Smooth muscle cell (in vitro differentiated cells): Measurements from ENCODE around the gene NCAM1. TPM values are rescaled to one million over a fixed set of nuclear protein-coding genes. Genes with fewer than 3 reads are reported as not detected.

Experiments used
- DNase-seq: peaks from one replicate; lab custom pipeline; 2025; ENCODE audit not compliant: unreplicated experiment; lab: John Stamatoyannopoulos, UW
- H2AFZ ChIP-seq: fragments of 200-600 bp; sonication (generic); 2 replicates; pipeline ENCODE4 v1.6.0; 2016; ENCODE audit warnings: antibody characterized with exemption, low read depth, mild to moderate bottlenecking
- H3F3A ChIP-seq: fragments of 200-600 bp; sonication (generic); 2 replicates; pipeline ENCODE4 v1.6.0; 2017; ENCODE audit warnings: antibody characterized with exemption, low read depth
- H3K27ac ChIP-seq: fragments of 200-600 bp; sonication (generic); 2 replicates; pipeline ENCODE4 v1.5.1; 2016; ENCODE audit warnings: low read depth, mild to moderate bottlenecking
- H3K27me3 ChIP-seq: fragments of 200-600 bp; sonication (generic); 2 replicates; pipeline ENCODE4 v1.6.1; 2016; ENCODE audit warnings: low read depth, mild to moderate bottlenecking
- H3K36me3 ChIP-seq: fragments of 200-600 bp; sonication (generic); 2 replicates; pipeline ENCODE4 v1.5.1; 2016; ENCODE audit warnings: low read depth
- H3K4me1 ChIP-seq: fragments of 200-600 bp; sonication (generic); 2 replicates; pipeline ENCODE4 v1.5.1; 2016; ENCODE audit warnings: low read depth
- H3K4me2 ChIP-seq: fragments of 200-600 bp; sonication (generic); 2 replicates; pipeline ENCODE4 v1.6.0; 2016; ENCODE audit warnings: mild to moderate bottlenecking
- H3K4me3 ChIP-seq: fragments of 200-600 bp; sonication (generic); 2 replicates; pipeline ENCODE4 v1.5.1; 2016; ENCODE audit warnings: mild to moderate bottlenecking
- H3K79me2 ChIP-seq: fragments of 200-600 bp; sonication (generic); 2 replicates; pipeline ENCODE4 v1.6.0; 2016; ENCODE audit warnings: low read depth, mild to moderate bottlenecking
- H3K9ac ChIP-seq: fragments of 200-600 bp; sonication (generic); 2 replicates; pipeline ENCODE4 v1.6.0; 2016; ENCODE audit warnings: low read depth
- H3K9me3 ChIP-seq: fragments of 200-600 bp; sonication (generic); replicated peaks from 2 replicates; pipeline ENCODE4 v1.5.1; 2016; ENCODE audit warnings: low read depth
- H4K20me1 ChIP-seq: fragments of 200-600 bp; sonication (generic); 2 replicates; pipeline ENCODE4 v1.6.0; 2016; ENCODE audit warnings: low read depth
- WGBS: methylation state at CpG from one replicate; pipeline ENCODE4 v1.1.7; 2016; ENCODE audit warnings: low lambda C conversion rate; 5-methylcytosine and 5-hydroxymethylcytosine counted together
- polyA plus RNA-seq: library from polyadenylated mRNA; unstranded; fragments of >200 nt; fragmentation: Nextera tagmentation; extraction: Ambion mirVana; gene quantifications from 2 replicates; pipeline ENCODE4 v1.2.1, GENCODE V29; 2016
- total RNA-seq: library from RNA; depleted of rRNA; stranded (reverse); fragments of >200 nt; gene quantifications from 2 replicates; pipeline ENCODE4 v1.2.3, GENCODE V29; 2014
- TF ChIP-seq, protein P1 (sequence below): fragments of 200-600 bp; sonication (generic); IDR thresholded peaks from 2 replicates; pipeline ENCODE4 v1.5.1; 2017; ENCODE audit warnings: borderline replicate concordance, mild to moderate bottlenecking, antibody characterized with exemption; ENCODE audit not compliant: insufficient read depth, poor library complexity, severe bottlenecking

NCAM1 gene
- total and polyA plus RNA-seq, 2 experiments from 2014 or later, result 8.1 to 12.0 TPM

DNA sequence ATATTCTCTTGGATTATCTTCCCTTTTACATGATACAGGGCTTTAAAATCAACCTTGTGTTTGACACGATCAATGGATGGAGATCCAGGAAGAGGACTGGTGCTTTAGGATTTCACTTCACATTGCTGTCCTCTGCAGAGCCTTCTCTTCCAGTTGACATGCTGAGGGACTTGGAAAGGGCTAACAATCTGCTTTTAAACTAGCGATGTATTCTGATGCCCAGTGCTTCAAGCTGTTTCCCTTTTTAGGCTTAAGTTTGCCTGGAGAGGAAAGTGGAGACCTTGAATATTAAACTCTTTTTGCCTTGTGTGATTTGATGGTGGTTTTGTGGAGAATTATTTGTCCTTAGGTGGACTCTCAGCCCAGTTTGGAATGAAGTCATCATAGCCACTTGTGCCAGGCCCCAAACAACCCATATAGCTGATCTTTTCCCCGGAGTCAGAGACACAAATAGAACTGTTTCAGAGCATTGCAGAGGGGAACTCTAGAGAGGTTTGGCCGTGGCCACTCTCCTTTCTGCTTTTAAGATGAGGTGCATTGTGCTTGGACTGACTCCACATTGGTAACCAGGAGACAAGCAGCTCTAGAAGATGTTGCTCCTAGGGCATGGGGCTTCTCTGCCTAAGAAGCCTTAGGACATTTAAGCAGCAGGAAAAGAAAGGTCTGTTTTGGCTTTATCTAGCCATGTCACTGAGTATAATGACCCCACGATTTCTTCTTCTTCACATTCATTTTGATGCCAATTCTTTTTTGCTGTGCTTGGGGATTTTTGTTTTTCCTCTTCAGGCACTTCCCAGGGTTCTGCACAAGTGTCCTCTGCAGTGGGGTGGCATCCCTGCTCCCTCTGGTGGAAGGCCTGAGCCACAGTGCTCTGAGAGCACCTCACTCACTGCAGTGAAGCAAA, 152.8 kb downstream of the NCAM1 start:
- H3F3A ChIP-seq, result no peaks in the 10 kb centered on the region
- H4K20me1 ChIP-seq, result no peaks in the 10 kb centered on the region
- H2AFZ ChIP-seq, result no peak overlapping the region
- no peak overlapping the region for H3K9ac ChIP-seq
- H3K36me3 ChIP-seq, result no peaks in the 10 kb centered on the region
- H3K27ac ChIP-seq, result no peak overlapping the region
- H3K27me3 ChIP-seq, result no peaks in the 10 kb centered on the region
- H3K4me3 ChIP-seq, result no peak overlapping the region
- 75% methylated on average over 5 of the region's 5 CpGs for WGBS
- DNase-seq, result no peak
- H3K4me2 ChIP-seq, result no peak overlapping the region
- H3K4me1 ChIP-seq, result no peaks in the 10 kb centered on the region
- TF ChIP-seq, protein P1, sequence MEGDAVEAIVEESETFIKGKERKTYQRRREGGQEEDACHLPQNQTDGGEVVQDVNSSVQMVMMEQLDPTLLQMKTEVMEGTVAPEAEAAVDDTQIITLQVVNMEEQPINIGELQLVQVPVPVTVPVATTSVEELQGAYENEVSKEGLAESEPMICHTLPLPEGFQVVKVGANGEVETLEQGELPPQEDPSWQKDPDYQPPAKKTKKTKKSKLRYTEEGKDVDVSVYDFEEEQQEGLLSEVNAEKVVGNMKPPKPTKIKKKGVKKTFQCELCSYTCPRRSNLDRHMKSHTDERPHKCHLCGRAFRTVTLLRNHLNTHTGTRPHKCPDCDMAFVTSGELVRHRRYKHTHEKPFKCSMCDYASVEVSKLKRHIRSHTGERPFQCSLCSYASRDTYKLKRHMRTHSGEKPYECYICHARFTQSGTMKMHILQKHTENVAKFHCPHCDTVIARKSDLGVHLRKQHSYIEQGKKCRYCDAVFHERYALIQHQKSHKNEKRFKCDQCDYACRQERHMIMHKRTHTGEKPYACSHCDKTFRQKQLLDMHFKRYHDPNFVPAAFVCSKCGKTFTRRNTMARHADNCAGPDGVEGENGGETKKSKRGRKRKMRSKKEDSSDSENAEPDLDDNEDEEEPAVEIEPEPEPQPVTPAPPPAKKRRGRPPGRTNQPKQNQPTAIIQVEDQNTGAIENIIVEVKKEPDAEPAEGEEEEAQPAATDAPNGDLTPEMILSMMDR, result peak; percentile 84
- no peaks in the 10 kb centered on the region for H3K9me3 ChIP-seq
- no peaks in the 10 kb centered on the region for H3K79me2 ChIP-seq

DNA sequence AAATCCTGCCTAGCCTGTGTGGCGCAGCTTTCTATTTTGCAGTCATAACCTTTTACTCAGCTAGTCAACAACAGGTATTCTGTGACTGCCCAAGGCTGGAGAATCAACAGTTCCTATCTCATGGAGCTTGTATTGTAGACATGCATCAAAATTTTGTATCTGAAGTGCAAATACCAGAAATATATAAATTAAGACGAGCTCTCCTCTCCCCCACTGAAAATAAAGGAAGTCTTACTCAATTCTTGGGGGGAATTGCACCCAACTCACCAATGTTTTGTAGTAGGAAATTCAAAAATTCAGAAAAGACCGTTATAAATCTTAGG, 153.4 kb downstream of the NCAM1 start:
- Histone ChIP-seq H3K9me3 (no peaks in the 10 kb centered on the region), H3K9ac (no peak overlapping the region), H3K4me1 (no peaks in the 10 kb centered on the region), H3K4me2 (no peak overlapping the region), H3K79me2 (no peaks in the 10 kb centered on the region), H3F3A (no peaks in the 10 kb centered on the region), H4K20me1 (no peaks in the 10 kb centered on the region), H3K27ac (no peak overlapping the region), H3K36me3 (no peaks in the 10 kb centered on the region), H3K27me3 (no peaks in the 10 kb centered on the region), H2AFZ (no peak overlapping the region), H3K4me3 (no peak overlapping the region)
- TF ChIP-seq, protein P1, result no peak
- DNase-seq, result no peak
- WGBS, result 77% methylated on average over 3 of the region's 3 CpGs

DNA sequence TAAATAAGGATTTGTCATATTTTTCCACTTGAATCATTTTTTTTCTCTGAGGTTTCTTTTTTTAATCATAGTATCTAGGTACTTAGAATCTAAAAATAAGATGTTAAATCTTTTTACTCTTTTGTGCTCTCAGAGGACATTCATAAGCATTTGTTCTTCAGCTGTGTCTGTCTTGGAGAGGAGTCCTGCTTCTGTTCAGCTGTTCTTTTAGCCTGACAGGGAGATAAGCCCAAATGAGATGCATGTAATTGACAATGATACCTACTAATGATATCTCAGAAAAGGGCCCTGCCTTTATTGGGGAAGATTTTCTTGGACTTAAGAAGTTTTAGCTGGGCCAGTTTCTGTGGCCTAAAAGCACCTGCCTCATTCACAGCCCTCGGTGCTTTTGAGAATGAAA, 156.9 kb downstream of the NCAM1 start:
- no peaks in the 10 kb centered on the region for H4K20me1 ChIP-seq
- H3K36me3 ChIP-seq, result no peaks in the 10 kb centered on the region
- no peak overlapping the region for H3K4me3 ChIP-seq
- no peaks in the 10 kb centered on the region for H3K79me2 ChIP-seq
- H3K27me3 ChIP-seq, result no peaks in the 10 kb centered on the region
- H3K9me3 ChIP-seq, result no peaks in the 10 kb centered on the region
- no peak overlapping the region for H3K9ac ChIP-seq
- no peak overlapping the region for H3K27ac ChIP-seq
- H3F3A ChIP-seq, result no peaks in the 10 kb centered on the region
- H2AFZ ChIP-seq, result no peak overlapping the region
- H3K4me1 ChIP-seq, result no peaks in the 10 kb centered on the region
- WGBS, result 100% methylated on average over 1 of the region's 1 CpG
- TF ChIP-seq, protein P1, result no peak
- no peak for DNase-seq
- H3K4me2 ChIP-seq, result no peak overlapping the region

DNA sequence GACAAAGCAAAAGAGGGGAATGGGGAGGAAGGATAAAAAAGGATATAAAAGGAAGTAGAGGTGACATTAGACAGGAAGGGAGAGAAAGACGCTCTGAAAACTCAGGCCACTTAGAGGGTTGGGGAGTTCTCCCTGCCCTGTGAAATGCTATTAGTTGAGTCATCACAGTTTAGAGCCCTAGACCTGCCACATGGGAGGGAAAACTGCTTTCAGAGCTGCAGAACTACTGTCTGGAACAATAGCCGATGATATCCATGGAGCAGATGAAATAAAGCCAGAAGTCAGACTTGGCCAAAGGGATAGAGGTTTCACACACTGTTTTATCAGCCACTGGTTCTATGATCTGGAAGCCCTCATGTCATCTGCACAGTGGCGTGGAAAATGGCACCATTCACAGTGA, 157.9 kb downstream of the NCAM1 start:
- Histone ChIP-seq H3K9ac (no peak overlapping the region), H4K20me1 (no peaks in the 10 kb centered on the region), H3K27ac (no peak overlapping the region), H3K79me2 (no peaks in the 10 kb centered on the region), H3K4me1 (no peaks in the 10 kb centered on the region), H3K4me3 (no peak overlapping the region), H3F3A (no peaks in the 10 kb centered on the region), H3K9me3 (no peaks in the 10 kb centered on the region), H3K27me3 (no peaks in the 10 kb centered on the region), H3K36me3 (no peaks in the 10 kb centered on the region), H3K4me2 (no peak overlapping the region), H2AFZ (peak overlapping the region; percentile 40)
- WGBS, result 24% methylated on average over 3 of the region's 3 CpGs
- TF ChIP-seq, protein P1, result no peak
- DNase-seq, result no peak
